CD4-positive, alpha-beta memory T cell (primary cell): ENCODE measurements around the gene SH3BGRL2. TPM values are rescaled to one million over a fixed set of nuclear protein-coding genes. Genes with fewer than 3 reads are reported as not detected.

ENCODE experiments used
- CTCF ChIA-PET: fragments of 350-600 bp; sonication (Branson Sonifier 250); formaldehyde crosslinking; loops from one replicate; lab custom pipeline; 2021; ENCODE audit warnings: inconsistent platforms; ENCODE audit not compliant: partially characterized antibody; lab: Charles Lee
- POLR2A ChIA-PET: fragments of 350-600 bp; sonication (Branson Sonifier 250); formaldehyde crosslinking; loops from one replicate; lab custom pipeline; 2021; ENCODE audit not compliant: partially characterized antibody; lab: Charles Lee
- DNase-seq, 5 donors: peaks; one replicate each; pipeline versions ENCODE4 v3.0.0 to v3.0.0-alpha.2; 2020 to 2022; ENCODE audit warnings: mixed read lengths in 1 of 5
- H3K27ac ChIP-seq: one replicate; pipeline ENCODE4 v1.7.0; 2013; ENCODE audit warnings: low read depth, low read length
- H3K27me3 ChIP-seq: 2 replicates; pipeline ENCODE4 v1.7.0; 2013; ENCODE audit warnings: mild to moderate bottlenecking, low read length, moderate library complexity; ENCODE audit not compliant: insufficient read depth
- H3K36me3 ChIP-seq: 2 replicates; pipeline ENCODE4 v1.7.0; 2013; ENCODE audit warnings: mild to moderate bottlenecking, low read length, moderate library complexity; ENCODE audit not compliant: insufficient read depth
- H3K4me1 ChIP-seq: 2 replicates; pipeline ENCODE4 v1.7.0; 2013; ENCODE audit warnings: mild to moderate bottlenecking, low read length, moderate library complexity; ENCODE audit not compliant: insufficient read depth
- H3K4me3 ChIP-seq, 2 donors: one replicate each; pipeline ENCODE4 v1.7.0; 2013; ENCODE audit warnings: low read length in 2 of 2, mild to moderate bottlenecking in 1 of 2
- H3K9me3 ChIP-seq, 2 donors: one replicate each; pipeline ENCODE4 v1.7.0; 2013; ENCODE audit warnings: low read length in 2 of 2, control low read depth in 1 of 2; ENCODE audit not compliant: control insufficient read depth in 1 of 2
- H3K27ac Mint-ChIP-seq, 7 donors: one replicate each; pipeline ENCODE4 v1.8.0; 2020 to 2021; ENCODE audit warnings: mixed read lengths in 7 of 7, mild to moderate bottlenecking in 6 of 7, inconsistent platforms in 3 of 7, moderate library complexity in 3 of 7
- H3K27me3 Mint-ChIP-seq, 2 donors: one replicate each; pipeline ENCODE4 v1.8.0; 2020 to 2021; ENCODE audit warnings: mixed read lengths in 2 of 2
- H3K36me3 Mint-ChIP-seq, 2 donors: one replicate each; pipeline ENCODE4 v1.8.0; 2020 to 2021; ENCODE audit warnings: mixed read lengths in 2 of 2, inconsistent platforms in 1 of 2, mild to moderate bottlenecking in 1 of 2
- H3K4me1 Mint-ChIP-seq, 4 donors: one replicate each; pipeline ENCODE4 v1.8.0; 2020 to 2021; ENCODE audit warnings: mixed read lengths in 4 of 4, mild to moderate bottlenecking in 1 of 4
- H3K4me3 Mint-ChIP-seq, 8 donors: one replicate each; pipeline ENCODE4 v1.8.0; 2020 to 2021; ENCODE audit warnings: mixed read lengths in 8 of 8, mild to moderate bottlenecking in 7 of 8, moderate library complexity in 6 of 8, inconsistent platforms in 3 of 8
- H3K9me3 Mint-ChIP-seq, 8 donors: one replicate each; pipeline ENCODE4 v1.8.0; 2020 to 2021; ENCODE audit warnings: mixed read lengths in 8 of 8, mild to moderate bottlenecking in 5 of 8, inconsistent platforms in 3 of 8, moderate library complexity in 1 of 8
- intact Hi-C: fragments of 100-400 bp; cut with micrococcal nuclease; formaldehyde crosslinking; loops from one replicate; pipeline ENCODE4 v1.15.1; 2023
- polyA plus RNA-seq, 2 donors: library from polyadenylated mRNA; unstranded; fragments of 300-500 nt; fragmentation: Illumina TruSeq; gene quantifications; one replicate each; pipeline ENCODE4 v1.2.3, GENCODE V29; 2021
- total RNA-seq, 2 experiments: library from RNA; stranded (reverse); gene quantifications; one replicate each; pipeline ENCODE4 v1.2.3, GENCODE V29; 2021

Gene SH3BGRL2
- under 1 TPM; 0.41 to 0.50 TPM for total RNA-seq
- under 1 TPM; 0.07 to 0.15 TPM for polyA plus RNA-seq

- CTCF ChIA-PET: interaction anchor here (1.9 to 2.6 kb wide), 2 partner anchors 8 to 41 kb away, joined by 4 to 9 read pairs; no protein-coding TSS in a partner anchor
- POLR2A ChIA-PET: no interaction called here
- Histone ChIP-seq H3K4me3 (no peak within 1 kb of the TSS), H3K36me3 (no peaks in the 10 kb centered on the region), H3K27me3 (peaks cover 5% of the 10 kb centered on the region), H3K4me1 (no peaks in the 10 kb centered on the region), H3K27ac (no peak within 1 kb of the TSS), H3K9me3 (no peaks in the 10 kb centered on the region)
- Mint-ChIP-seq H3K36me3 (no peaks in the 10 kb centered on the region), H3K9me3 (peaks cover 0 to 3% (median 0%) of the 10 kb centered on the region in 8 donors), H3K27ac (no peak within 1 kb of the TSS), H3K27me3 (peaks cover 40 to 43% of the 10 kb centered on the region in 2 donors), H3K4me1 (peaks cover 4 to 12% (median 7%) of the 10 kb centered on the region in 4 donors), H3K4me3 (peak within 1 kb of the TSS; percentile 75 to 91 (median 83))
- intact Hi-C loops: no loop called here
- DNase-seq: no peak
These were observed at the start of gene SH3BGRL2 for GRCh38 chr6:79630883-79631692. TSS of gene SH3BGRL2 (plus strand) at chr6:79631329. CDS start at chr6:79631462, 133 bp downstream.

GRCh38 chr6:79584332-79584731, 46.8 kb upstream of the SH3BGRL2 start:
- Histone ChIP-seq H3K36me3 (no peaks in the 10 kb centered on the region), H3K9me3 (no peaks in the 10 kb centered on the region), H3K27ac (no peak overlapping the region), H3K4me1 (no peaks in the 10 kb centered on the region), H3K27me3 (no peaks in the 10 kb centered on the region), H3K4me3 (no peak overlapping the region)
- no peak for DNase-seq
- peaks cover 0 to 2% of the 10 kb centered on the region in 2 donors for H3K27me3 Mint-ChIP-seq
- no peak overlapping the region for H3K27ac Mint-ChIP-seq
- peaks cover 0 to 1% of the 10 kb centered on the region in 2 donors for H3K36me3 Mint-ChIP-seq
- ChIA-PET CTCF (no interaction called here), POLR2A (no interaction called here)
- no peak overlapping the region for H3K4me3 Mint-ChIP-seq
- H3K9me3 Mint-ChIP-seq: peaks cover 4 to 26% (median 12%) of the 10 kb centered on the region in 8 donors
- H3K4me1 Mint-ChIP-seq: no peaks in the 10 kb centered on the region
- intact Hi-C loops: no loop called here

- POLR2A ChIA-PET: no interaction called here
- no peaks in the 10 kb centered on the region for H3K4me1 ChIP-seq
- H3K4me3 ChIP-seq: no peak overlapping the region
- no peak overlapping the region for H3K27ac Mint-ChIP-seq
- H3K27me3 ChIP-seq: no peaks in the 10 kb centered on the region
- H3K36me3 ChIP-seq: no peaks in the 10 kb centered on the region
- H3K27me3 Mint-ChIP-seq: peaks cover 2% of the 10 kb centered on the region in 2 donors
- H3K9me3 Mint-ChIP-seq: peaks cover 0 to 16% (median 6%) of the 10 kb centered on the region in 8 donors
- no peak for DNase-seq
- H3K36me3 Mint-ChIP-seq: peaks cover 0 to under 1% of the 10 kb centered on the region in 2 donors
- H3K4me1 Mint-ChIP-seq: no peaks in the 10 kb centered on the region
- CTCF ChIA-PET: no interaction called here
- intact Hi-C loops: no loop called here
- H3K9me3 ChIP-seq: no peaks in the 10 kb centered on the region
- no peak overlapping the region for H3K4me3 Mint-ChIP-seq
- H3K27ac ChIP-seq: no peak overlapping the region
These were observed 44.6 kb upstream of the SH3BGRL2 start for GRCh38 chr6:79586548-79586947.

GRCh38 chr6:79589701-79590100, 41.4 kb upstream of the SH3BGRL2 start:
- ChIA-PET POLR2A (no interaction called here), CTCF (no interaction called here)
- H3K36me3 Mint-ChIP-seq: no peaks in the 10 kb centered on the region
- intact Hi-C loops: no loop called here
- no peaks in the 10 kb centered on the region for H3K36me3 ChIP-seq
- no peaks in the 10 kb centered on the region for H3K4me1 ChIP-seq
- no peak overlapping the region for H3K4me3 Mint-ChIP-seq
- H3K27me3 Mint-ChIP-seq: peaks cover 2 to 3% of the 10 kb centered on the region in 2 donors
- H3K4me1 Mint-ChIP-seq: no peaks in the 10 kb centered on the region
- no peaks in the 10 kb centered on the region for H3K9me3 ChIP-seq
- H3K9me3 Mint-ChIP-seq: peaks cover 0 to 8% (median 0%) of the 10 kb centered on the region in 8 donors
- H3K27ac ChIP-seq: no peak overlapping the region
- no peak for DNase-seq
- no peak overlapping the region for H3K4me3 ChIP-seq
- H3K27ac Mint-ChIP-seq: no peak overlapping the region
- H3K27me3 ChIP-seq: no peaks in the 10 kb centered on the region

- no peak overlapping the region for H3K4me3 Mint-ChIP-seq
- POLR2A ChIA-PET: no interaction called here
- peak overlapping the region in 1 of 7 donors; percentile 63 for H3K27ac Mint-ChIP-seq
- DNase-seq: no peak
- Histone ChIP-seq H3K4me1 (no peaks in the 10 kb centered on the region), H3K27ac (no peak overlapping the region), H3K27me3 (no peaks in the 10 kb centered on the region), H3K36me3 (no peaks in the 10 kb centered on the region), H3K9me3 (no peaks in the 10 kb centered on the region), H3K4me3 (no peak overlapping the region)
- H3K4me1 Mint-ChIP-seq: no peaks in the 10 kb centered on the region
- intact Hi-C loops: no loop called here
- peaks cover 0 to 3% (median 0%) of the 10 kb centered on the region in 8 donors for H3K9me3 Mint-ChIP-seq
- CTCF ChIA-PET: no interaction called here
- H3K27me3 Mint-ChIP-seq: peaks cover 0 to 1% of the 10 kb centered on the region in 2 donors
- H3K36me3 Mint-ChIP-seq: no peaks in the 10 kb centered on the region
These were observed 34.0 kb upstream of the SH3BGRL2 start for GRCh38 chr6:79597155-79597554.

- Histone ChIP-seq H3K9me3 (no peaks in the 10 kb centered on the region), H3K27me3 (no peaks in the 10 kb centered on the region), H3K27ac (no peak overlapping the region), H3K36me3 (no peaks in the 10 kb centered on the region), H3K4me1 (no peaks in the 10 kb centered on the region), H3K4me3 (no peak overlapping the region)
- intact Hi-C loops: no loop called here
- POLR2A ChIA-PET: no interaction called here
- Mint-ChIP-seq H3K27ac (no peak overlapping the region), H3K27me3 (no peaks in the 10 kb centered on the region), H3K4me3 (no peak overlapping the region), H3K36me3 (no peaks in the 10 kb centered on the region), H3K4me1 (no peaks in the 10 kb centered on the region), H3K9me3 (peaks cover 0 to 3% (median 0%) of the 10 kb centered on the region in 8 donors)
- CTCF ChIA-PET: no interaction called here
- no peak for DNase-seq
These were observed 33.1 kb upstream of the SH3BGRL2 start for GRCh38 chr6:79598012-79598411.

- no peak overlapping the region for H3K4me3 ChIP-seq
- no peaks in the 10 kb centered on the region for H3K4me1 Mint-ChIP-seq
- H3K36me3 Mint-ChIP-seq: no peaks in the 10 kb centered on the region
- no peaks in the 10 kb centered on the region for H3K4me1 ChIP-seq
- ChIA-PET CTCF (no interaction called here), POLR2A (no interaction called here)
- intact Hi-C loops: no loop called here
- H3K27me3 Mint-ChIP-seq: no peaks in the 10 kb centered on the region
- no peaks in the 10 kb centered on the region for H3K27me3 ChIP-seq
- H3K9me3 Mint-ChIP-seq: peaks cover 0 to 3% (median 0%) of the 10 kb centered on the region in 8 donors
- no peak for DNase-seq
- no peaks in the 10 kb centered on the region for H3K9me3 ChIP-seq
- no peak overlapping the region for H3K27ac ChIP-seq
- H3K4me3 Mint-ChIP-seq: no peak overlapping the region
- no peaks in the 10 kb centered on the region for H3K36me3 ChIP-seq
- H3K27ac Mint-ChIP-seq: no peak overlapping the region
These were observed 31.3 kb upstream of the SH3BGRL2 start for GRCh38 chr6:79599725-79600259.
